ENCODE data around the gene TTLL3. TPM values are rescaled to one million over a fixed set of nuclear protein-coding genes. Genes with fewer than 3 reads are reported as not detected.

Gene TTLL3
- polyA plus RNA-seq, 1 donor (not counting 4 experiments of a cell fraction or from before 2014, with no cell fraction given), result 11.3 TPM

DNA sequence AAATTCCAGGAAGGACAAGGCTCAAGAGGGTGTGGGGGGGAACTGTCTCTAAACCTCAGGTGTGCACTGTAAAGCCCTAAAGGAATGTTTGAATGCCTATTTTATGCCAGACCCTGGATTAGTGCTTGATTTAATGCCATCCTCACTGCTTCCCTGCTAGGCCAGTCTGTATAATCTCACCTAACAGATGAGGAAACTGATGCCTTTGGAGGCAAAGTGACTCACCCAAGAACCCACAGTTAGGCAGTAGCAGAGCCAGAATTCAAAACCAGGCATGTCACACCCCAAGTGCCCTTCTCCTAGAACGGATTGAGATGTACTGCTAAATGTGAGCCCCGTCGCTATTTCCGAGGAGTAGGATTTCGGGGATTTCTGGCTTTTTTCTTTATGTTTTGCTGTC lies 48.1 kb upstream of the TTLL3 start:
- Histone ChIP-seq H2AFZ (ENCODE audit: control insufficient read depth, low read length) (no peak overlapping the region), H3K9me1 (ENCODE audit: control insufficient read depth, extremely low read depth, insufficient read depth, low read length) (no peaks in the 10 kb centered on the region), H3K79me2 (ENCODE audit: control insufficient read depth, insufficient read depth, low read length) (no peaks in the 10 kb centered on the region), H3K27ac (ENCODE audit: control insufficient read depth, insufficient read depth, low read length) (no peak overlapping the region), H4K20me1 (ENCODE audit: control insufficient read depth, extremely low read depth, insufficient read depth, low read length) (no peaks in the 10 kb centered on the region), H3K27me3 (ENCODE audit: control insufficient read depth, extremely low read depth, insufficient read depth, low read length) (no peaks in the 10 kb centered on the region), H3K36me3 (ENCODE audit: control insufficient read depth in 2 of 2, extremely low read depth in 1 of 2, insufficient read depth in 2 of 2, low read length in 2 of 2) (peaks cover 9 to 13% of the 10 kb centered on the region in 2 experiments), H3K9me3 (ENCODE audit: control insufficient read depth, low read depth, low read length) (no peaks in the 10 kb centered on the region), H3K4me1 (ENCODE audit: control insufficient read depth, extremely low read depth, insufficient read depth, low read length) (no peaks in the 10 kb centered on the region), H3K4me2 (ENCODE audit: control insufficient read depth, extremely low read depth, insufficient read depth, low read depth, low read length) (no peak overlapping the region), H3K4me3 (ENCODE audit: control insufficient read depth in 2 of 3, extremely low read depth in 1 of 3, insufficient read depth in 2 of 3, low read depth in 1 of 3, low read length in 3 of 3) (no peak overlapping the region), H3K9ac (ENCODE audit: control insufficient read depth, extremely low read depth, insufficient read depth, low read length) (no peak overlapping the region)
- DNase-seq (ENCODE audit: low read depth, low spot score) (no peak), FAIRE-seq (no peak)
- dilution Hi-C loops (cut with MboI; ENCODE audit: extremely low pct_ligation_motif_present, low sequenced_read_pairs), result no loop called here
- TF ChIP-seq CTCF (optimal IDR thresholded peaks at IDR 0.05 in 1 of 3, IDR thresholded peaks at IDR 0.05 in 1 of 3, conservative IDR thresholded peaks at IDR 0.05 in 1 of 3; ENCODE audit: extremely low read depth in 1 of 3, insufficient read depth in 2 of 3, low read length in 3 of 3) (no peak), EZH2 (IDR thresholded peaks at IDR 0.05; ENCODE audit: low read length) (no peak)

- TF ChIP-seq CTCF (optimal IDR thresholded peaks at IDR 0.05 in 1 of 3, IDR thresholded peaks at IDR 0.05 in 1 of 3, conservative IDR thresholded peaks at IDR 0.05 in 1 of 3; ENCODE audit: extremely low read depth in 1 of 3, insufficient read depth in 2 of 3, low read length in 3 of 3), result no peak
- TF ChIP-seq EZH2 (IDR thresholded peaks at IDR 0.05; ENCODE audit: low read length), result no peak
- no peak overlapping the region for H2AFZ ChIP-seq (ENCODE audit: control insufficient read depth, low read length)
- dilution Hi-C loops (cut with MboI; ENCODE audit: extremely low pct_ligation_motif_present, low sequenced_read_pairs), result no loop called here
- no peaks in the 10 kb centered on the region for H3K9me3 ChIP-seq (ENCODE audit: control insufficient read depth, low read depth, low read length)
- peaks cover 2 to 7% of the 10 kb centered on the region in 2 experiments for H3K36me3 ChIP-seq (ENCODE audit: control insufficient read depth in 2 of 2, extremely low read depth in 1 of 2, insufficient read depth in 2 of 2, low read length in 2 of 2)
- H3K79me2 ChIP-seq (ENCODE audit: control insufficient read depth, insufficient read depth, low read length), result no peaks in the 10 kb centered on the region
- H3K9me1 ChIP-seq (ENCODE audit: control insufficient read depth, extremely low read depth, insufficient read depth, low read length), result no peaks in the 10 kb centered on the region
- H3K4me1 ChIP-seq (ENCODE audit: control insufficient read depth, extremely low read depth, insufficient read depth, low read length), result no peaks in the 10 kb centered on the region
- H3K27ac ChIP-seq (ENCODE audit: control insufficient read depth, insufficient read depth, low read length), result no peak overlapping the region
- no peak for DNase-seq (ENCODE audit: low read depth, low spot score)
- H3K4me3 ChIP-seq (ENCODE audit: control insufficient read depth in 2 of 3, extremely low read depth in 1 of 3, insufficient read depth in 2 of 3, low read depth in 1 of 3, low read length in 3 of 3), result no peak overlapping the region
- no peak overlapping the region for H3K9ac ChIP-seq (ENCODE audit: control insufficient read depth, extremely low read depth, insufficient read depth, low read length)
- no peak for FAIRE-seq
- no peaks in the 10 kb centered on the region for H4K20me1 ChIP-seq (ENCODE audit: control insufficient read depth, extremely low read depth, insufficient read depth, low read length)
- H3K27me3 ChIP-seq (ENCODE audit: control insufficient read depth, extremely low read depth, insufficient read depth, low read length), result no peaks in the 10 kb centered on the region
- H3K4me2 ChIP-seq (ENCODE audit: control insufficient read depth, extremely low read depth, insufficient read depth, low read depth, low read length), result no peak overlapping the region
Observed at GRCh38 chr3:9762871-9763270, 47.2 kb upstream of the TTLL3 start.
